Endometrium (tissue), 2 donors: Measurements from ENCODE around the gene TMEM37.
"Not testable (repeated sequence)": the region's sequence is repeated elsewhere in the genome, so short reads cannot be mapped to it uniquely, and the experiment has no call there.

Experiments
- FAIRE-seq: peaks from 2 replicates; lab custom pipeline; 2012; peaks lifted over from hg19 to GRCh38; lab: Jason Lieb, UNC
- donor health status: control.
- donor health status: control.

Gene TMEM37

GRCh38 chr2:119431155-119431975, at the start of gene TMEM37:
Gene TMEM37 (plus strand): TSS chr2:119431854. CDS start chr2:119431904, 50 bp downstream.
- FAIRE-seq, result no peak

GRCh38 chr2:119383410-119384140, 48.1 kb upstream of the TMEM37 start:
- no peak for FAIRE-seq

GRCh38 chr2:119384971-119385370, 46.7 kb upstream of the TMEM37 start:
- FAIRE-seq, result no peak

- no peak for FAIRE-seq
Measured at GRCh38 chr2:119385466-119385865, 46.2 kb upstream of the TMEM37 start.

GRCh38 chr2:119387381-119388129, 44.1 kb upstream of the TMEM37 start:
- FAIRE-seq, result no peak

GRCh38 chr2:119389615-119390306, 41.9 kb upstream of the TMEM37 start:
- peak; percentile 48 for FAIRE-seq

GRCh38 chr2:119393971-119394748, 37.5 kb upstream of the TMEM37 start:
- no peak for FAIRE-seq

- FAIRE-seq, result no peak
Measured at GRCh38 chr2:119397196-119397595, 34.5 kb upstream of the TMEM37 start.

GRCh38 chr2:119402106-119402505, 29.5 kb upstream of the TMEM37 start:
- no peak for FAIRE-seq

GRCh38 chr2:119402645-119403560, 28.8 kb upstream of the TMEM37 start:
- no peak for FAIRE-seq

GRCh38 chr2:119403618-119404017, 28.0 kb upstream of the TMEM37 start:
- FAIRE-seq, result not testable (repeated sequence)

GRCh38 chr2:119405151-119405550, 26.5 kb upstream of the TMEM37 start:
- FAIRE-seq, result no peak

GRCh38 chr2:119407430-119408220, 24.0 kb upstream of the TMEM37 start:
- FAIRE-seq, result peak; percentile 66

- no peak for FAIRE-seq
Measured at GRCh38 chr2:119408221-119408619, 23.4 kb upstream of the TMEM37 start.

GRCh38 chr2:119409506-119409905, 22.1 kb upstream of the TMEM37 start:
- no peak for FAIRE-seq

GRCh38 chr2:119414894-119415293, 16.8 kb upstream of the TMEM37 start:
- FAIRE-seq, result no peak

GRCh38 chr2:119415630-119416029, 16.0 kb upstream of the TMEM37 start:
- no peak for FAIRE-seq

GRCh38 chr2:119416299-119416923, 15.2 kb upstream of the TMEM37 start:
- no peak for FAIRE-seq

GRCh38 chr2:119417908-119418307, 13.7 kb upstream of the TMEM37 start:
- FAIRE-seq, result no peak
